AG04449 (cell line): ENCODE results near the gene STN1.

Experiments
- CTCF ChIA-PET: fragments of 350-600 bp; formaldehyde crosslinking; extraction: SDS; loops from one replicate; lab custom pipeline; 2021; ENCODE audit warnings: antibody characterized with exemption; lab: Yijun Ruan, JAX
- POLR2A ChIA-PET: fragments of 400-600, 350-600 bp; formaldehyde crosslinking; extraction: SDS; loops from one replicate; lab custom pipeline; 2020; ENCODE audit warnings: antibody characterized with exemption, inconsistent platforms; lab: Yijun Ruan, JAX
- DNase-seq: peaks from one replicate; pipeline ENCODE4 v3.0.0-alpha.2; 2010; ENCODE audit warnings: low read depth, low spot score
- H3K4me3 ChIP-seq: 2 replicates; pipeline ENCODE4 v1.5.1; 2011; ENCODE audit warnings: low read depth, mild to moderate bottlenecking, control low read depth, low read length
- CTCF ChIP-seq: IDR thresholded peaks from one replicate; pipeline ENCODE4 v1.5.1; 2011; ENCODE audit warnings: mild to moderate bottlenecking, moderate library complexity, low read length, control low read depth, inconsistent platforms; ENCODE audit not compliant: insufficient read depth; ENCODE audit errors: missing control alignments

STN1 gene

GRCh38 chr10:103954543-103954942 is 36.6 kb upstream of the STN1 start:
- DNase-seq = no peak
- ChIA-PET POLR2A (no interaction called here), CTCF (no interaction called here)
- H3K4me3 ChIP-seq = no peak overlapping the region
- no peak for TF ChIP-seq CTCF

- CTCF ChIA-PET = interaction anchor here (0.7 to 1.6 kb wide), 2 partner anchors 13 to 64 kb away, joined by 3 to 4 read pairs; no protein-coding TSS in a partner anchor
Measured at GRCh38 chr10:103951942-103952341, 34.0 kb upstream of the STN1 start.

DNA sequence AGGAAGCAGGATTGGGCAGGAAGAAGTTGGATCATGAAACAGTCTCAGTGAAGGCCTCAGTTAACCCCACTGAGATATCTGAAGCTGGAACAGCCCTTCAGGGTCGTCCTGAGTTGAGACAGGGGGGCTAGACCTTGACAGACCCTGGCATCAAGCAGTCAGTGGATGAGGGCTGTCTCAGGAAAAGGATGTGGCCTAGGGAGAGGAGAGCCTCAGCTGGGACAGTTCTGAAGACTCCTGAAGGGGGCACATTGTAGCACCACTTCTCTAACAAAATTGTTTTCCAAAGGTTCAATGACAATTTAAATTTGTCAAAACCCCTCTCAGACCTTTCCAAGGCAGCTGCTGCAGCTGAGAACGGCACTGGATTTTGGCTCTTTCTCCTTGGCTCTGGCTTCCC is 33.2 kb upstream of the STN1 start:
- no peak for DNase-seq
- CTCF ChIA-PET = interaction anchor here (1.6 kb wide), 1 partner anchor 64 kb away, joined by 4 read pairs; no protein-coding TSS in a partner anchor
- TF ChIP-seq CTCF = no peak
- POLR2A ChIA-PET = no interaction called here
- H3K4me3 ChIP-seq = no peak overlapping the region

More at GRCh38 chr10:103951942-103952341, 34.0 kb upstream of the STN1 start:
- TF ChIP-seq CTCF = no peak
- no peak for DNase-seq
- H3K4me3 ChIP-seq = no peak overlapping the region
- POLR2A ChIA-PET = no interaction called here

DNA sequence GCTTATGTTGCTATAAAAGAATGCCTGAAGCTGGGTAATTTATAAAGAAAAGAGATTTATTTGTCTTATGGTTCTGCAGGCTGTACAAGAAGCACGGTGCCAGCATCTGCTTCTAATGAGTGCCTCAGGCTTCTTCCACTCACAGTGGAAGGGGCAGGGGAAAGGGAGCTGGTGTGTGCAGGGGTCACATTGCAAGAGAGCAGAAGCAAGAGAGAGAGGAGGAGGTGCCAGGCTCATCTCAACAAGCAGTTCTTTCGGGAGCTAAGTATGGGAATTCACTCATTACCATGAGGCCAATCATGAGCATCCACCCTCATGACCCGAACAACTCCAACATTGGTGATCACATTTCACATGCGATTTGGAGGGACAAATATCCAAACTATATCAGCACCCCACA is 31.7 kb upstream of the STN1 start:
- CTCF ChIA-PET = no interaction called here

GRCh38 chr10:103947799-103948516 is 30.0 kb upstream of the STN1 start:
- ChIA-PET CTCF (no interaction called here), POLR2A (no interaction called here)
- no peak for DNase-seq
- H3K4me3 ChIP-seq = no peak overlapping the region
- TF ChIP-seq CTCF = no peak

More for the DNA sequence above, 31.7 kb upstream of the STN1 start:
- POLR2A ChIA-PET = interaction anchor here (0.6 kb wide), 1 partner anchor 171 kb away, joined by 6 read pairs; no protein-coding TSS in a partner anchor
- DNase-seq = no peak
- H3K4me3 ChIP-seq = no peak overlapping the region
- no peak for TF ChIP-seq CTCF

GRCh38 chr10:103942866-103943265 is 24.9 kb upstream of the STN1 start:
- no peak overlapping the region for H3K4me3 ChIP-seq
- DNase-seq = no peak
- ChIA-PET CTCF (interaction anchor here (0.6 kb wide), 1 partner anchor 58 kb away, joined by 3 read pairs; no protein-coding TSS in a partner anchor), POLR2A (no interaction called here)
- TF ChIP-seq CTCF = no peak
